VCaP (cell line): ENCODE results near the gene GRM7.

ENCODE experiments used
- H3K27ac ChIP-seq: fragments of 450-650 bp; 2 replicates; pipeline ENCODE4 v1.5.1; 2017
- TF ChIP-seq, protein P1 (sequence below): fragments of 450-650 bp; conservative IDR thresholded peaks from 2 replicates; pipeline ENCODE4 v1.5.1; 2017; ENCODE audit warnings: mild to moderate bottlenecking, moderate library complexity

The GRM7 gene

DNA sequence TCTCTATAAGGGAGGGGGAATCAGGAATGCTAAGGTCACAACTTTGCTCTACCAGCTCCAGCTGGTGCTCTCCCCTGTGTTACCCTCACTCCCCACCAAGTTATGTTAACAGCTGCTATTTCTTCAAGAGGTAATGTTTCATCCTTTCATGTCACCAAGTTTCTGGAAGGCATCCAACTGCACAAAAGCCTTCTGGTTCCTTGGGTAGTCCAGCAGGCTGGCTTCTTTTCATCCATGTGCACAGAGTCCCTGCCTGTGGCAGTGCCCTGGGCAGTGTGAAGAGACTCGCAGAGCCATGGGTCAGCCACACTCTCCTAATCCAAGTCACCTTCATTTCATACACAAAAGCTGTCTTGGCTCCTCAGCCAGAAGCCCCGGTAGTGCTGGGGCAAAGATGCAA, 903.2 kb downstream of the GRM7 start:
- TF ChIP-seq, protein P1, sequence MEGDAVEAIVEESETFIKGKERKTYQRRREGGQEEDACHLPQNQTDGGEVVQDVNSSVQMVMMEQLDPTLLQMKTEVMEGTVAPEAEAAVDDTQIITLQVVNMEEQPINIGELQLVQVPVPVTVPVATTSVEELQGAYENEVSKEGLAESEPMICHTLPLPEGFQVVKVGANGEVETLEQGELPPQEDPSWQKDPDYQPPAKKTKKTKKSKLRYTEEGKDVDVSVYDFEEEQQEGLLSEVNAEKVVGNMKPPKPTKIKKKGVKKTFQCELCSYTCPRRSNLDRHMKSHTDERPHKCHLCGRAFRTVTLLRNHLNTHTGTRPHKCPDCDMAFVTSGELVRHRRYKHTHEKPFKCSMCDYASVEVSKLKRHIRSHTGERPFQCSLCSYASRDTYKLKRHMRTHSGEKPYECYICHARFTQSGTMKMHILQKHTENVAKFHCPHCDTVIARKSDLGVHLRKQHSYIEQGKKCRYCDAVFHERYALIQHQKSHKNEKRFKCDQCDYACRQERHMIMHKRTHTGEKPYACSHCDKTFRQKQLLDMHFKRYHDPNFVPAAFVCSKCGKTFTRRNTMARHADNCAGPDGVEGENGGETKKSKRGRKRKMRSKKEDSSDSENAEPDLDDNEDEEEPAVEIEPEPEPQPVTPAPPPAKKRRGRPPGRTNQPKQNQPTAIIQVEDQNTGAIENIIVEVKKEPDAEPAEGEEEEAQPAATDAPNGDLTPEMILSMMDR = no peak
- H3K27ac ChIP-seq = no peak overlapping the region

DNA sequence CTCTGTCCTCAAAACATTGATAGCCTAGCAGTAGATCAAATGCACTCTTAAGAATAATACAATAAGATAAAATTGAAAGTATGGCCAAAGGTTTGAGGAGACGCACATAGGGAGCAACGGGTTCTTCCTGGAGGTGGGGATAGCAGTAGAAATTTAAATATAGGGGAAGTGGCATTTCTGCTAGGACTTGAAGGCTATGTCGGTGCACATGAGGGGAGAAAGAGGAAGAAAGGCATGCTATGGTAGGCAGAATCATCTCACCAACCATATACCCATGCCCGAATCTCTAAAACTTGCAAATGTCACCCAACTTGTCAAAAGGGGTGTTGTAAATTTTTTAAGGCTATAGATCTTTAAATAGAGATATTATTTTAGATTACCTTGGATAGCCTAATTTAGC, 905.6 kb downstream of the GRM7 start:
- TF ChIP-seq, protein P1 = no peak
- no peak overlapping the region for H3K27ac ChIP-seq

DNA sequence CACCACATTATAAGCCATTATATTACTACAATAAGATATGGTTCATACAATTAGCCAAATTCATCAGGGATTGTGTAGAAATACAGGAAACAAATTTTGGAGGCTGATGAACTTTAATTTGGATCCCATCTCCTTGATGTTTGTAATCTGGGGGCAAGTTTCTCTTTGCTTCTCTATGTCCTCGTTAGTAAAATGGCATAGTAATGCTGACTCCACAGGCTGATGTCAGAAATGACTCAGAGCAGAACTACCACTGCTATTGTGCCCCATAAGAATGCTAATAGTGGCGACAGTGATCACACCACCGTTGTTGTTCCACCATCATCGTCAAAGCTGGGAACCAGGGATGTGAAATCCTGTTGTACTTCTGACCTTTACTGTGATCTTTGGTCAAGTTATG, 918.4 kb downstream of the GRM7 start:
- no peak overlapping the region for H3K27ac ChIP-seq
- TF ChIP-seq, protein P1 = no peak

DNA sequence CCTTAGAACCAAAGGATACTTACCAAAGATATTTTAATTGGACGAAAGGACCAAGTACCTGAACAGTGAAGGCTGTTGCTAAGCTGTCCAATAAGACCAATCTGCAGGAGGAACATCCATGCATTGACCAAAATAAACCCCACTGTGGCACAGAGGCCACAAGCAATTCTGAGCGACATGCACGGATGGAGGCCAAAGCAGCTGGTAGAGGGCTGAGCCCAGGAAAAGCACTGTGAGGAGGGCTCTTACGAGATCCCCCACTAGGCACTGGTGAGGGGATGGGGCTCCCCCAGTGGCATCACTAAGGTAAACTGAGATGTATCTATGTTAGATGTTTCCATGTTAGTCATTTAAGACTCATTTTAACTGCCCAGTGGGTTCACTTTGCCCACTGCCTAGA, 920.5 kb downstream of the GRM7 start:
- TF ChIP-seq, protein P1 = no peak
- no peak overlapping the region for H3K27ac ChIP-seq

DNA sequence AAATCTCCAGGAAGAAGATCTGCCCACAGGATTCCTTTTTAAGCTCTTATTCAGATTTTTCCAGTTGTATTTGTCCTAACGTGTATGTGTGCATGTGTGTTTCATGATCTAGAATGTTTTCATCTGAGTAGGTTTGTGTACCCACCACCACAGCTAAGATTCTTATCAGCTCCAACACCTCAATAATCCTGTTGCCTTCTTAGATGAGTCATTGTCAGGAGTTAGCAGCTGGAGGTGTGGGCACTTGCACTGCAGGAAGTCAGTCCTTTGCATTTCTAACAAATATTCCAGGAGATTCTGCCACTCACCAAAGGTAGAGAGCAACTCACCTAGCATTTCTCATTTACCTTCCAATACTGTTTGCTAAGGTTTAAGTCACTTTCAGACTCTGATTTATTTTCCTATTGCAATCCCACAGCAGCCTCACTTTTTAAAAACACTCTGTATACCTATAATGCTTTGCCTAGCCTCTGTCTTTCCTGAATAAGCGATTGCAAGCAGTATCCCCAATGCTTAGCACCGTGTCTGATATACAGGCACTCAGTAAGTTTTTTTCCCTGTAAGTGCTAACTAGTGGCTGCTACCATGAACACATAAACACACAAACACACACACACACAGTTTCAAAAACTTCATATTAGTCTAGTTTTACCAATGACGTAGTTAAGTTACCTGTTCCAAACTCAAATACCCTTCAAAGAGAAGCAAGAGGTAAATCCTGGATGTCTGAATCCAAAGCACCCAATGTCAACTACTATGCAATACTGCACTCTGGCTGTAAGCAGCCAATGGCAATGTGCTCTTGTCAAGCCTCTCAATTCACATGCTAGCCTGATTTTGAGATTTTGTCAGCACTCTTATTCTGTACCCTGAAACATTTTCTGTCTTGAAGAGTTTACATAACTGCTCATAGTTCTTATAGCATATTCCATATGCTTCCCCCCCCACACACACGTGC, 927.2 kb downstream of the GRM7 start:
- TF ChIP-seq, protein P1 = peak; percentile 53
- H3K27ac ChIP-seq = peak overlapping the region; percentile 21

DNA sequence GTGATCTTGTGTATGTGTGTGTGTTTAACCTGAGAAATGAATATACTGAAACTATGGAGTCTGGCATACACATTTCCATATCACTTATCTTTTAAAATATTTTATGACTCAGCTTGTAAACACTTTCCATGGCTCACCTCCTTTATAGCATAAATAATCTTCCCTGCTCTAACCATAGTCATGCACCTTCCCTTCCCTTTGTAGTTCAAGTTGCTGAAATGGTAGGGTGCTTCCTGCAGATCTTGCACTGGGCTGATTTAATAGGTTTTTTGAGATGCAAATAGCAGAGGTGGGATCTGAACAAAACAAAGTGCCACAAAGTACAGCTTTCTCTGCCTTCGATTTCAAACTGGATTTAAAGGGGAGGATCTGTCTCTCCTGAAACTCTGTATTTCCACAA, 928.0 kb downstream of the GRM7 start:
- TF ChIP-seq, protein P1 = no peak
- H3K27ac ChIP-seq = peak overlapping the region; percentile 21

DNA sequence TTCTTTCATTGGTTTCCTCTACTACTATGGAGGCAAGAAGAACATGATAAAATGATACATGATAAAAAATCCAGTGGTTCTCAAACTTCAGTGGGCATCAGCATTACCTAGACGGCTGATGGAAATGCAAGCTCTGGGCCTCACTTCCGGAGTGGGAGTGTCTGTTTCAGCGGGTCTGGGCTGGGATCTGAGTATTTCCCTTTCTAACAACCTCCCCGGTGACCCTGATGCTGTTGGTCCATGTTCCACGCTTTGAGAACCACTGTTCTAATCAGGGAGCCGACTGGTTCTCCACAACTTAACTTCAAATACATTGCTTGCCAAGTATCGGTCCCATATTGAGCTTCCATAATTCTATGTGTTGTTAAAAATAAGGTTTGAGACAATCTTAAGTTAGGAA, 928.4 kb downstream of the GRM7 start:
- peak overlapping the region; percentile 21 for H3K27ac ChIP-seq
- TF ChIP-seq, protein P1 = no peak
